Trophoblast cell (in vitro differentiated cells and primary cell): ENCODE data around the gene MED12.

Experiments used
- DNase-seq, 2 donors: peaks; one replicate each; pipeline ENCODE4 v3.0.0-alpha.2; 2016
- H2AFZ ChIP-seq: 2 replicates; pipeline ENCODE4 v1.6.1; 2013; ENCODE audit warnings: low read length, moderate library complexity, mild to moderate bottlenecking; ENCODE audit not compliant: insufficient read depth, poor library complexity
- H2AK5ac ChIP-seq: 2 replicates; pipeline ENCODE4 v1.6.1; 2013; ENCODE audit warnings: mild to moderate bottlenecking, low read length
- H2BK120ac ChIP-seq: 2 replicates; pipeline ENCODE4 v1.6.1; 2013; ENCODE audit warnings: low read length, mild to moderate bottlenecking, moderate library complexity; ENCODE audit not compliant: insufficient read depth, poor library complexity
- H2BK12ac ChIP-seq: 2 replicates; pipeline ENCODE4 v1.6.1; 2013; ENCODE audit warnings: mild to moderate bottlenecking, low read length, moderate library complexity
- H2BK5ac ChIP-seq: 2 replicates; pipeline ENCODE4 v1.6.1; 2013; ENCODE audit warnings: low read length, low read depth, moderate library complexity, mild to moderate bottlenecking; ENCODE audit not compliant: poor library complexity
- H3K14ac ChIP-seq: 2 replicates; pipeline ENCODE4 v1.6.1; 2013; ENCODE audit warnings: mild to moderate bottlenecking, low read length
- H3K18ac ChIP-seq: 2 replicates; pipeline ENCODE4 v1.6.1; 2013; ENCODE audit warnings: mild to moderate bottlenecking, low read length
- H3K23ac ChIP-seq: 2 replicates; pipeline ENCODE4 v1.6.1; 2013; ENCODE audit warnings: low read length
- H3K27ac ChIP-seq: 2 replicates; pipeline ENCODE4 v1.5.1; 2013; ENCODE audit warnings: low read depth, mild to moderate bottlenecking, inconsistent platforms, low read length, moderate library complexity
- H3K27me3 ChIP-seq: 2 replicates; pipeline ENCODE4 v1.6.1; 2013; ENCODE audit warnings: inconsistent platforms, mild to moderate bottlenecking, low read length, moderate library complexity; ENCODE audit not compliant: insufficient read depth
- H3K36me3 ChIP-seq, 2 experiments: 1 replicate in 1 of 2; 2 replicates in 1 of 2; pipeline ENCODE4 v1.6.1; 2013; ENCODE audit warnings: low read length in 2 of 2, mild to moderate bottlenecking in 2 of 2, moderate library complexity in 1 of 2; ENCODE audit not compliant: insufficient read depth in 2 of 2, control insufficient read depth in 1 of 2
- H3K4ac ChIP-seq: 2 replicates; pipeline ENCODE4 v1.6.1; 2013; ENCODE audit warnings: low read depth, mild to moderate bottlenecking, low read length, moderate library complexity
- H3K4me1 ChIP-seq, 2 experiments: 1 replicate in 1 of 2; 2 replicates in 1 of 2; pipeline ENCODE4 v1.6.1; 2013; ENCODE audit warnings: low read length in 2 of 2, mild to moderate bottlenecking in 2 of 2, moderate library complexity in 1 of 2; ENCODE audit not compliant: insufficient read depth in 2 of 2, control insufficient read depth in 1 of 2
- H3K4me2 ChIP-seq: 2 replicates; pipeline ENCODE4 v1.6.1; 2013; ENCODE audit warnings: inconsistent platforms, mild to moderate bottlenecking, low read length, moderate library complexity
- H3K4me3 ChIP-seq: 2 replicates; pipeline ENCODE4 v1.5.1; 2013; ENCODE audit warnings: mild to moderate bottlenecking, low read depth, low read length, inconsistent platforms
- H3K79me1 ChIP-seq: one replicate; pipeline ENCODE4 v1.6.1; 2013; ENCODE audit warnings: low read length
- H3K79me2 ChIP-seq: 2 replicates; pipeline ENCODE4 v1.6.1; 2013; ENCODE audit warnings: low read length, mild to moderate bottlenecking; ENCODE audit not compliant: control insufficient read depth, insufficient read depth, poor library complexity
- H3K9ac ChIP-seq: 2 replicates; pipeline ENCODE4 v1.6.1; 2013; ENCODE audit warnings: mild to moderate bottlenecking, low read length
- H3K9me3 ChIP-seq: 2 replicates; pipeline ENCODE4 v1.6.1; 2013; ENCODE audit warnings: low read depth, mild to moderate bottlenecking, control low read depth, inconsistent platforms, low read length; ENCODE audit not compliant: insufficient read depth
- H4K12ac ChIP-seq: 2 replicates; pipeline ENCODE4 v1.6.1; 2013; ENCODE audit warnings: low read depth, mild to moderate bottlenecking, low read length, moderate library complexity
- H4K8ac ChIP-seq: 2 replicates; pipeline ENCODE4 v1.6.1; 2013; ENCODE audit warnings: low read depth, mild to moderate bottlenecking, low read length, moderate library complexity
- H4K91ac ChIP-seq: one replicate; pipeline ENCODE4 v1.6.1; 2013; ENCODE audit warnings: low read depth, mild to moderate bottlenecking, low read length, moderate library complexity
- WGBS: extraction: QIAGEN DNeasy Blood & Tissue Kit; methylation state at CpG from one replicate; pipeline ENCODE4 v1.1.7; 2013; ENCODE audit warnings: missing lambda C conversion rate; ENCODE audit not compliant: insufficient read length, insufficient coverage; ENCODE audit errors: extremely low coverage; 5-methylcytosine and 5-hydroxymethylcytosine counted together

MED12 gene

DNA sequence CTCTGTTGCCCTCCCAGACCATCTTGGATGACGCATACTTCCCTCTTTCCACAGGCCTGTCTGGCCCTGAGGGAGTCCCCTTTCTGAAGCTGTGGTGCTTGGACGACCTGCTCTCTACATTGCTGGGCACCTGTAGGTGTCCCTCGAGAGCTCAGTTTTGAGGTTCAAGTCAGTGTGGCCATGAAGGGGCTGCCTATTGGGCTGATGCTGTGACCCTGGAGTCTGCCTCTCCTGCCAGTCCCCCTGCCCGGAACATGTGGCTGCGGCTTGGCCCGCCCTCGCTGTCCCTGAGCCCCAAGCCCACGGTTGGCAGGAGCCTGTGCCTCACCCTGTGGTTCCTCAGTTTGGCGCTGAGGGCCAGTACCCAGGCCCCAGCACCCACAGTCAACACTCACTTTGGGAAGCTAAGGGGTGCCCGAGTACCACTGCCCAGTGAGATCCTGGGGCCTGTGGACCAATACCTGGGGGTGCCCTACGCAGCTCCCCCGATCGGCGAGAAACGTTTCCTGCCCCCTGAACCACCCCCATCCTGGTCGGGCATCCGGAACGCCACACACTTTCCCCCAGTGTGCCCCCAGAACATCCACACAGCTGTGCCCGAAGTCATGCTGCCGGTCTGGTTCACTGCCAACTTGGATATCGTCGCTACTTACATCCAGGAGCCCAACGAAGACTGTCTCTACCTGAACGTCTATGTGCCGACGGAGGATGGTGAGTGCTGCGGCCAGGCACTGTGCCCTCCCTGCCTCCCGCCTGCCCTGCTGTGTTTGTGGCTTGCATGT is 29.3 kb downstream of the MED12 start:
- DNase-seq = no peak

DNA sequence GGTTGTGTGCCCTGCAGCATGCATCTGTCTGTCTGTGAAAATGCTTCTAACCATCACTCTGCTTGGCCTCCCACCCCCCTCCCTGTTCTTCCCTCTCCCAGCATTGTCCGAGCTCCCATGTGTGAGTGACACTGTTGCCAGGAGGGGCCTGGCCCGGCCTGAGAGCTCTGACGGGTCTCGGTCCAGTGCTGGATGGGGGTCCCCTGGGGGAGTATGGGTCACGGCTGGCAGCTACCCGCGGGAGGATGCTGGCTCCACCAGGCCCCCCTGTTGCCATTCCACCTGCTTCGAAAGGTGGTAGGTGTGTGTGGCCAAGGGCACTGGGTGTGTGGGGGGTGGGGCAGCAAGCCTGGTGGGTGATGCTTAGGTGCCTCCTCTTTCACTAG is 29.9 kb downstream of the MED12 start:
- Histone ChIP-seq H4K91ac (no peak overlapping the region), H3K79me2 (no peaks in the 10 kb centered on the region)
- WGBS = no CpG with 5 or more reads among the region's 8 CpGs

More for the DNA sequence above, 29.3 kb downstream of the MED12 start:
- Histone ChIP-seq H3K27me3 (no peaks in the 10 kb centered on the region), H3K4ac (no peak overlapping the region), H3K27ac (no peak overlapping the region), H4K12ac (no peak overlapping the region), H3K18ac (no peak overlapping the region), H3K4me2 (no peak overlapping the region), H2BK5ac (no peak overlapping the region), H2AFZ (no peak overlapping the region), H3K79me1 (no peaks in the 10 kb centered on the region), H3K9ac (no peak overlapping the region), H4K8ac (no peak overlapping the region), H3K36me3 (peaks cover 0 to 5% of the 10 kb centered on the region in 2 experiments), H2AK5ac (no peak overlapping the region), H2BK12ac (no peak overlapping the region), H3K4me1 (peaks cover 6 to 10% of the 10 kb centered on the region in 2 experiments), H3K23ac (no peak overlapping the region), H4K91ac (no peak overlapping the region), H3K9me3 (no peaks in the 10 kb centered on the region), H2BK120ac (no peak overlapping the region), H3K79me2 (no peaks in the 10 kb centered on the region), H3K14ac (no peak overlapping the region), H3K4me3 (no peak overlapping the region)
- WGBS = no CpG with 5 or more reads among the region's 28 CpGs

GRCh38 chrX:71151366-71151765 is 33.0 kb downstream of the MED12 start:
- WGBS = no CpG with 5 or more reads among the region's 7 CpGs
- no peak for DNase-seq
- no peaks in the 10 kb centered on the region for H3K79me1 ChIP-seq
- H3K4me3 ChIP-seq = no peak overlapping the region
- H3K79me2 ChIP-seq = no peaks in the 10 kb centered on the region
- H3K9ac ChIP-seq = no peak overlapping the region
- no peak overlapping the region for H4K8ac ChIP-seq
- H3K9me3 ChIP-seq = no peaks in the 10 kb centered on the region
- no peak overlapping the region for H3K4ac ChIP-seq
- H3K4me1 ChIP-seq = no peaks in the 10 kb centered on the region
- no peaks in the 10 kb centered on the region for H3K36me3 ChIP-seq
- no peak overlapping the region for H2BK12ac ChIP-seq
- no peak overlapping the region for H2BK120ac ChIP-seq
- H3K27me3 ChIP-seq = no peaks in the 10 kb centered on the region
- H3K4me2 ChIP-seq = no peak overlapping the region
- no peak overlapping the region for H3K14ac ChIP-seq
- H2AK5ac ChIP-seq = no peak overlapping the region
- no peak overlapping the region for H3K18ac ChIP-seq
- H4K91ac ChIP-seq = no peak overlapping the region
- H3K23ac ChIP-seq = no peak overlapping the region
- H2BK5ac ChIP-seq = no peak overlapping the region
- no peak overlapping the region for H3K27ac ChIP-seq
- no peak overlapping the region for H2AFZ ChIP-seq
- H4K12ac ChIP-seq = no peak overlapping the region

More for the DNA sequence above, 29.9 kb downstream of the MED12 start:
- Histone ChIP-seq H4K12ac (no peak overlapping the region), H2BK12ac (no peak overlapping the region), H2BK5ac (no peak overlapping the region), H4K8ac (no peak overlapping the region), H2AK5ac (no peak overlapping the region), H2BK120ac (no peak overlapping the region), H3K4me2 (no peak overlapping the region), H3K18ac (no peak overlapping the region), H3K9me3 (no peaks in the 10 kb centered on the region), H3K27ac (no peak overlapping the region), H3K36me3 (peaks cover 0 to 3% of the 10 kb centered on the region in 2 experiments), H3K4me3 (no peak overlapping the region), H3K27me3 (no peaks in the 10 kb centered on the region), H3K23ac (no peak overlapping the region), H3K9ac (no peak overlapping the region), H3K4ac (no peak overlapping the region), H3K14ac (no peak overlapping the region), H3K79me1 (no peaks in the 10 kb centered on the region), H3K4me1 (peaks cover 6 to 10% of the 10 kb centered on the region in 2 experiments), H2AFZ (no peak overlapping the region)
- no peak for DNase-seq

DNA sequence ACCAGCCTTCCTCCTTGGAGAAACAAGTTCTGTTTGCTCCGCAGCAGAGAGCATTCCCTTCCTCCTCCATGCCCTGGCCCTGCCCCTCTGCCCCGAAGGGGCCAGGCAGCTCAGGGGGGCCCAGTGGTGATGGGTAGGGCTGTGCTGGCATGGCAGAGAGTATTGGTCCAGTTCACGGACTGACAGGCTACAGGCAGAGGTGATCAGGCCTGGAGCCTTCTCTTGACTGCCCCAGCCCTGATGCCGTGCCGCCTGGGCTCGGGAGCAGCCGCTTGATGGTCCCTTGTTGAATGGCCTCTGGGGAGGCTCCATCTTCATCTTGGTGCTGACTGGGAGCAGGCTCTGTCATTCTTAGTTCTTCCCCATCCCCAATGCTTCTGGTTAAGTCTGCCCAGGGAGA is 35.8 kb downstream of the MED12 start:
- H3K79me1 ChIP-seq = no peaks in the 10 kb centered on the region
- H2BK12ac ChIP-seq = no peak overlapping the region
- H3K4me1 ChIP-seq = no peaks in the 10 kb centered on the region
- H3K4me2 ChIP-seq = no peak overlapping the region
- H3K79me2 ChIP-seq = no peaks in the 10 kb centered on the region
- DNase-seq = no peak
- no peak overlapping the region for H3K14ac ChIP-seq
- no peak overlapping the region for H2AFZ ChIP-seq
- no peak overlapping the region for H2BK5ac ChIP-seq
- H2BK120ac ChIP-seq = no peak overlapping the region
- H4K8ac ChIP-seq = no peak overlapping the region
- H3K9me3 ChIP-seq = no peaks in the 10 kb centered on the region
- no peak overlapping the region for H3K27ac ChIP-seq
- no peak overlapping the region for H3K9ac ChIP-seq
- no peak overlapping the region for H3K18ac ChIP-seq
- no peak overlapping the region for H3K23ac ChIP-seq
- H4K12ac ChIP-seq = no peak overlapping the region
- no peak overlapping the region for H3K4me3 ChIP-seq
- H3K36me3 ChIP-seq = peaks cover 0 to 2% of the 10 kb centered on the region in 2 experiments
- no peak overlapping the region for H3K4ac ChIP-seq
- WGBS = no CpG with 5 or more reads among the region's 7 CpGs
- no peak overlapping the region for H2AK5ac ChIP-seq
- H4K91ac ChIP-seq = no peak overlapping the region
- no peaks in the 10 kb centered on the region for H3K27me3 ChIP-seq
